Activated naive CD4-positive, alpha-beta T cell (primary cell): ENCODE results near the gene MTMR1.

Experiments
- DNase-seq, 4 experiments: peaks; one replicate each; lab custom pipeline; 2025; lab: John Stamatoyannopoulos, UW

The MTMR1 gene

DNA sequence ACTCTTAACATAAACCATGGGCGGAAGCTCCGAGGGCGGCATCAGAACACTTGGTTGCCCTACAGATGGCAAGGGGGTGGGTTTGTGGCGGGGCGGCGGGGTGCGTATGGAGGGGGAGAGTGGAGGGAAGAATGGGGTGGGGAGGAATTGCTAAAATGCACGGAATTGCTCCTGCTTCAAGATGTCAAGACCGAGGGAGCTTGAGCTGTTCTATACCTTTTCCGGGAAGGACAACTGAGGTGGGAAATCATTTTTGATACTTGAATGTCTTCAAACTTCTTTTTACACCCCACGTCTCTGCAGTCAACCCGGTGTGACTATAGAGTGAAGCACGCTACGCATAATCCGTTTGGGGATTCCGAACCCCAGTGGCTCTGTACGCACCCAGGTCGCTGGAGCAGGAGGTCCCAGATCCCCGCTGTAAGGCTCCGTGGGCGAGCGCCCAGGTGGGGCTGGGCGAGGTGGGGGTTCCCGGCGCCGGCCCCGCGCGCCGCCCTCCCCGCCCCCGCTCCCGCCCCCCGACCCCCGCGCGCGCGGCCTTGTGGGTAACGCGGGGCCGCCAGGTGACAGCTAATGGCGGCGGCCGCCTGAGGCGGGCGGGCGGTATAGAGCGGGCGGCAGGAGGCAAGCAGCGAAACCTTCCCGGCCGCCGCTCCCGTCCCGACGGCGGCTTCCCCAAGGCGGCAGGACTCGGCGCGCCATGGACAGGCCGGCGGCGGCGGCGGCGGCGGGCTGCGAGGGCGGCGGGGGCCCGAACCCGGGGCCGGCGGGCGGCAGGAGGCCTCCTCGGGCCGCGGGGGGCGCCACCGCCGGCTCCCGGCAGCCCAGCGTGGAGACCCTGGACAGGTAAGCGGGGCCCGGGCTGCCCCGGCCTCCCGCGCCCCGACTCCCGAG, at the start of gene MTMR1:
TSS of gene MTMR1 (plus strand) at position 566 of the 894 bp plus-strand sequence. CDS start at position 701, 135 bp downstream.
- DNase-seq, result peak in 3 of 4 experiments; percentile 14 to 48 (median 17)

DNA sequence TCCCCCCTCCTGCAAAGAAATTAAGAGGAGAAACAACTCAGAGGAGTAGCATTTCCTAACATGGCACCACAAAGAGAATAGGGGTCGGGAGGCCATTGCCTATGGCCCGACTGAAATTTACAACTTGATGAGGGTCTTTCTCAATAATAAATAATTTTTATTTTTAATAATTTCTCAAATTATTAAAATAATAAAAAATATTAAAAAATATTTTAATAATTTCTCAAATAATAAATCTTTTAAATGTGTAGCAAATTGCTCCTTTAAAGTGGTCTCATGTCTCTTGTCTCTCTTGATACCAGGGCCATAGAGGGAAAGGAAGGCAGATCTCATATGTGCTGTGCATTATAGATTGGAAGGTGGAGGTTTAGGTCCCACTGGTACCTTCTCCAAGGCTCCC, 49.2 kb upstream of the MTMR1 start:
- no peak for DNase-seq

GRCh38 chrX:150644422-150644821, 48.8 kb upstream of the MTMR1 start:
- DNase-seq, result no peak

DNA sequence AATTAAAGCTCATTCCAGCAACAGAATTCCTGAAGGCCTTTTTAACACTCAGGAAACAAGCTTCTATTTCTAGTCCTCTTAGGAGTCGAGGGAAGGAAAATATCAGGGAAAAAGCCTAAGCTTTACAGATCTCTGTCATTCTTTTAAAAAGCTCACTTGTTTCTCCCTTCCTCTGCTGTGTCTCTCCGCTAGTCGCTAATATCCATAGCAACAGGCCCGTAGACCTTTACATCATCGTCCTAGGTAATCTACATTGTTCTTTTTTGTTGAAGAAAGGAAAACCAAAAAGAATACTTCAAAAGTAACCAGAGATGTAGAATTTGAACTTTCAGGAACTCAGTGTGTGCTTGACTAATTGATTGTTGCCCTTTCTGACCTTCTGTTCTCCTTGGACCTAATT, 45.9 kb upstream of the MTMR1 start:
- no peak for DNase-seq

- no peak for DNase-seq
These were observed 44.8 kb upstream of the MTMR1 start for GRCh38 chrX:150648296-150648940.

GRCh38 chrX:150649096-150649870, 43.9 kb upstream of the MTMR1 start:
- no peak for DNase-seq

DNA sequence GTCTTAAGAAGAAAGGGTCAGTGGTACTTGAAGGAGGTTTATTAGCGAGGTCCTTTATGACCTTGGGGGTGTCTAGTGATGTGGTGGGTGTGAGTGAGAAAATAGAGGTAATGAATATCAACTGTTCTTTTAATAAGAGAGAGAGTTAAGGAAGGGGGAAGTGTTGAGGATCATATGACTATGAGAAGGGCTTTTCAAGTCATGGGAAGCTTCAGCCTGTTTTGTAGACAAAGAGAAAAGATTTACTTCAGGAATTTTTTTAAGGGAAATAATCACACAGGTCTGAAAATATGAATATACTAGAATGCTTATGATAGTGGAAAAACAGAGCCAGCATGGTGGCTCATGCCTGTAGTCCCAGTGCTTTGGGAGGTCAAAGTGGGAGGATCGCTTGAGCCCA, 41.3 kb upstream of the MTMR1 start:
- DNase-seq, result no peak

- no peak for DNase-seq
These were observed 37.4 kb upstream of the MTMR1 start for GRCh38 chrX:150655788-150656187.

- DNase-seq, result no peak
These were observed 30.1 kb upstream of the MTMR1 start for GRCh38 chrX:150663073-150663472.

DNA sequence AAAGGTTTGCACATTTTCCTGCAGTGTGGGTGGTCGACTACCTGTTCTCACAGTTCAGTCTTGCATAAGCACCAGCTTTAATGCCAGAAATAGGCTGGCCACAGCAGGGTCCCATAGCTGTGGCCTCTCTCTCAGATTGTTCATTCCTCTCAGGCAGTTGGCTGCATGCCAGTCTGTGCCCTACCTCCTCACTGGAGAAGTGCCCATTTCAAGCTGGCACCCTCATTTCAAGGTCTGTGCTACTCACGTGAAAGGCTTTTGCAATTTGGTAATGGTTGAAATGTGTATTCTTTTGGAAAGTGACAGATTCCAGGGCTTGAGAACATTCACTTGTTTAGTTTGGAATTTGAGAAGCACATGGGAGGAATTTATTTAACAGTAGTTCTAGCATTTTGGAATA, 28.9 kb upstream of the MTMR1 start:
- DNase-seq, result no peak

GRCh38 chrX:150676221-150676620, 17.0 kb upstream of the MTMR1 start:
- DNase-seq, result no peak

GRCh38 chrX:150680974-150681373, 12.2 kb upstream of the MTMR1 start:
- no peak for DNase-seq

GRCh38 chrX:150683112-150683511, 10.1 kb upstream of the MTMR1 start:
- no peak for DNase-seq

GRCh38 chrX:150683536-150684146, 9.6 kb upstream of the MTMR1 start:
- DNase-seq, result no peak

DNA sequence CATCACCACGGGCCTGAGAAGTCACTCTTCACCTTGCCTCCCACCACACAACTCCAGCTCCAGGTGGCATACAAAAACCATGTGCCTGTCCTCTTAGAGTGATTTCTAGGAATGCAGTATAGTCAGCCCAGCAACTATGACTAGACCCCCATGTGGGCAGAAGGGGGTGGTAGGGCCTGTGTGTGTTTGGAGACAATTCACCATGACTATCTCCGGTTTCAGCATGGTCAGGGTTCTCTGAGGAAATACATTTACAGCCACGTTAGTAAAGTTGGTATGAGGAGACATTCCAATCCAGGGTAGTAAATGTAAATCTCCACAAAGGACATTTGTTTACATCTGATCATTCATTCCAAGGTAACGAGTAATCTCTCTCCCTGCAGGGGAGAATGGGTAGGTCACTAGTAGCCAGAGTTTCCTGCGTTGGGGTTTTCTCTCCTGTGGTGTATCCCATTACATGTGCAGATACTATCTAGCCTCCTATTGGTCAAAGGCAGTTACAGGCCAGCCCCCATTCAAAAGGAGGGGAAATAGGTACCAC, 4.2 kb upstream of the MTMR1 start:
- DNase-seq, result no peak

DNA sequence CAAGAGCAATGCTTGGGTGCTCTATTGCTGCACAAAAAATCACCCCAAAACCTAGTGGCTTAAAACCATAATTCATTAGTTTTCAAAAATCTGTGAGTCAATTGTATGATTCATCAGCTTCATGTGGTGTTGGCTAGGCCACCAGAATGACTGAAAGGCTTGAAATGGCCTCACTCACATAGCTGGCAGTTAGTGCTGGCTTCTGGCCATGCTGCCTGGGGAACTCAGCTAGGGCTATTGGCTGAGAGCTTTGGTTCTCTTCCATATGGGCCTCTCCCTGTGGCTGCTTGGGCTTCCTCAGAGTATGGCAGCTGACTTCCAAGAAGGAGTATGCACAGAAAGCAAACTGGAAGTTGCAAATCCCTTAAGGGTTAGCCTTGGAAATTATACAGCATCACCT, 3.1 kb upstream of the MTMR1 start:
- no peak for DNase-seq

- no peak for DNase-seq
These were observed 900 bp upstream of the MTMR1 start for GRCh38 chrX:150692296-150692695.

- DNase-seq, result peak; percentile 5 to 61 (median 29)
These were observed 754 bp downstream of the MTMR1 start for GRCh38 chrX:150693725-150694574.

DNA sequence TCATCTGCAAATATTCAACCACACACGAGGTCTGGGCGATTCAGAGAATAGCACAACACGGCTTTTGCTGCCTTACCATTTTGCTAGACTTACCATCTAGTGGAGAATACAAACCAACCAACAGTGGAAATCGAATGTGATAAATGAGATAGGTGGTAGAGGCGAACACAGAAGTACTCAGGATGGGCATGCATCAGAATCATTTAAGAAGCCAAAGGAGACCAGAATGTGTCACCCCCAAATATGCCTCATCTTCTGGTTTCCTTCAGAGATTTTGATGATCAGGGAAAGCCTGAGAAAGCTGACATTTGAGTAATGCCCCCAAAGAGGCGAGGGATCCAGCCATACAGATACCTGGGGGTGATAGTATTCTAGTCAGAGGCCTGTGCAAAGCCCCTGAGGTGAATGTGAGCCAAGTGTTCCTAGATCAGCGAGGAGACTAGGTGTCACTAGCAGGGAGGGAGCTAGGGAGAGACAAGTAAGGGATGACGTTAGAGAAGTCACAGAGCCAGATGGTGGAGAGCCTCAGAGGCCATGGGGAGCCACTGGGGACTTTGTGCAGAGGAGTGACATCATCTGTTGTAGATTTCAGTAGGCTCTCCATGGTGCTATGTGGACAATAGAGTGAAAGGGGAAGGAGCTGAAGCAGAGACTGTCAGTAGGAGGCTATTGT, 1.7 kb downstream of the MTMR1 start:
- no peak for DNase-seq

- DNase-seq, result no peak
These were observed 3.1 kb downstream of the MTMR1 start for GRCh38 chrX:150696331-150696730.
